GM18499 (cell line): ENCODE measurements around the gene NNMT.

Experiments
- ATAC-seq: cut with Tn5 transposase; IDR thresholded peaks from one replicate; pipeline ENCODE4 v1.9.1; 2021; ENCODE audit warnings: moderate number of reproducible peaks; ENCODE audit not compliant: insufficient read depth, unreplicated experiment

The NNMT gene

GRCh38 chr11:114262681-114263512 lies 33.3 kb upstream of the NNMT start:
- no peak for ATAC-seq

- no peak for ATAC-seq
Observed at GRCh38 chr11:114263513-114264170, 32.6 kb upstream of the NNMT start.

- no peak for ATAC-seq
Observed at GRCh38 chr11:114264381-114264780, 31.8 kb upstream of the NNMT start.

GRCh38 chr11:114265122-114265878 lies 30.9 kb upstream of the NNMT start:
- no peak for ATAC-seq

- no peak for ATAC-seq
Observed at GRCh38 chr11:114269498-114269897, 26.7 kb upstream of the NNMT start.

GRCh38 chr11:114270531-114271270 lies 25.5 kb upstream of the NNMT start:
- ATAC-seq = no peak

- no peak for ATAC-seq
Observed at GRCh38 chr11:114271316-114271715, 24.9 kb upstream of the NNMT start.

- no peak for ATAC-seq
Observed at GRCh38 chr11:114272311-114272710, 23.9 kb upstream of the NNMT start.

GRCh38 chr11:114273071-114273470 lies 23.1 kb upstream of the NNMT start:
- ATAC-seq = no peak

GRCh38 chr11:114273890-114274635 lies 22.1 kb upstream of the NNMT start:
- ATAC-seq = no peak

- ATAC-seq = no peak
Observed at GRCh38 chr11:114274637-114275036, 21.6 kb upstream of the NNMT start.

GRCh38 chr11:114275280-114275679 lies 20.9 kb upstream of the NNMT start:
- ATAC-seq = no peak

- ATAC-seq = no peak
Observed at GRCh38 chr11:114276077-114276476, 20.1 kb upstream of the NNMT start.

- no peak for ATAC-seq
Observed at GRCh38 chr11:114277637-114278341, 18.4 kb upstream of the NNMT start.

GRCh38 chr11:114278342-114279065 lies 17.7 kb upstream of the NNMT start:
- ATAC-seq = no peak

GRCh38 chr11:114279792-114280546 lies 16.2 kb upstream of the NNMT start:
- no peak for ATAC-seq

- ATAC-seq = no peak
Observed at GRCh38 chr11:114280696-114281095, 15.5 kb upstream of the NNMT start.
